ENCODE measurements around the gene CDK12. TPM values are rescaled to one million over a fixed set of nuclear protein-coding genes. Genes with fewer than 3 reads are reported as not detected.

Gene CDK12
- total RNA-seq, 1 donor from 2014 or later = 27.0 TPM

DNA sequence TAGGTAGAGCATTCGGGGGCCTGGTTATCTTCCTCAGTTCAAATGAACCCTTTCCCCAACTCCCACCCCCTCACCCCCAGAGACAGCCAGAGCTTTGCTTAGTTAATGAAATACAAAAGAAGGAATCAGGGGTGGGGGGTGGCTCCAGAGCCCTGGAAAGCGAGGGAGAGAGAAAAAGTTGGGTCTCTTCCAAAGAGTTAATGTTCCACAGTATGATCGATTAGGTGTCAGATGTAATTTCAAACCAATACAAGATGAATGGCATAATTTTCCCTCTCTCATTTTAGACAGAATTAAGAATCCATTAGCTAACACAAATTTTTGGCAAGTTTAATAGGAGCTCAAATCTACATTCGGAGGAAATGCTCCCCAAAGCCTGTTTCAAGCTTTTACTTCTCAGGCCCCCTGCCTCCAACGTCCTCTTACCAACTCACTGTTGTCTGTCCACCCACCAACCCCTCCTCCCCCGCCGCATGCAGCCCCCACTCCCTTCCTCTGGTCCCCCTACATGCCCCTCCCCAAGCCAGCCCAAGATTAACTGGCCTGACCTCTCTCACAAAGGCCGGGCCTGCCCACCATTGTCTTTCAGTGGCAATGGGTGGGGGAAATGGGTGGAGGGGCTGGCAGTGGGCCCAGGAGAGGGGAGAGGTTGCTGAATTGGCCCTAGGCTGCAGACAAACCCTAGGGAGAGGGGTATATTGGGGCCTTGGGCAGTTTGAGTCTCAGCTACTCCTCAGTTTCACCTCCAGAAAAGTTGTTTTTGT lies 118.2 kb downstream of the CDK12 start:
- ATAC-seq = peak; percentile 50
- no peak for DNase-seq (ENCODE audit: low spot score)

DNA sequence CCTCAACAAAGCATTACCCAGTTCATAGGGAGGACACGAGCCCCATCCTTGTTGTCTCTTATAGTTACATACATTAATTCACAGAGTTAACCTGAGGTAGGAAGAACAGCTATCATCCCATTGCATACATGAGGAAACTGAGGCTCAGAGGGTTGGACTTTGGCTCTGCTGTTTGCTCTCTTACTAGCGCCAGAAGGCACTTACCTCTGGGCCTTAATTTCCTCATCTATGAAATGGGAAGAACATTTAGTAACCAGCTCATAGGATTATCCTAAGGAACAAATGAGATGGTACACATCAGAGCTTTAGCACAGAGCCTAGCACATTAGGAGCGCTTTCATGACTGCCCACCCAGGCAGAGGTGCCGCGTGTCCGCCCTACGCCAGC lies 118.8 kb downstream of the CDK12 start:
- ATAC-seq (no peak), DNase-seq (ENCODE audit: low spot score) (no peak)

GRCh38 chr17:39581071-39581758 lies 119.9 kb downstream of the CDK12 start:
- no peak for DNase-seq (ENCODE audit: low spot score)
- no peak for ATAC-seq

- no peak for DNase-seq (ENCODE audit: low spot score)
- ATAC-seq = no peak
These were observed 120.4 kb downstream of the CDK12 start for GRCh38 chr17:39581759-39582085.

- DNase-seq (ENCODE audit: low spot score) (no peak), ATAC-seq (no peak)
These were observed 121.4 kb downstream of the CDK12 start for GRCh38 chr17:39582658-39583057.

Other genes with a start within 250 kb of the CDK12 start
- gene STAC2, start 235.5 kb upstream of the CDK12 start, total RNA-seq = not detected
- gene FBXL20, start 59.9 kb upstream of the CDK12 start, total RNA-seq = 9.0 TPM
- 10.3 TPM for gene MED1, start 10.2 kb upstream of the CDK12 start, total RNA-seq
- gene NEUROD2, start 146.4 kb downstream of the CDK12 start, total RNA-seq = not detected
- 0.60 TPM for gene PPP1R1B, start 165.5 kb downstream of the CDK12 start, total RNA-seq
- 27.3 TPM for gene STARD3, start 175.7 kb downstream of the CDK12 start, total RNA-seq
- gene TCAP, start 203.9 kb downstream of the CDK12 start, total RNA-seq = 0.55 TPM
- 0.45 TPM for gene PNMT, start 207.0 kb downstream of the CDK12 start, total RNA-seq
- gene PGAP3, start 226.6 kb downstream of the CDK12 start, total RNA-seq = 23.8 TPM
- 23.1 TPM for gene ERBB2, start 238.6 kb downstream of the CDK12 start, total RNA-seq

Measured in left lobe of liver (tissue), 2 donors.